GM21576 (cell line): ENCODE results near the gene MAML3.
A peak's percentile ranks its signal among the peaks of the same experiment; 100 is the strongest.

Experiments
- ATAC-seq: cut with Tn5 transposase; IDR thresholded peaks from one replicate; pipeline ENCODE4 v1.9.1; 2021; ENCODE audit warnings: mild to moderate bottlenecking, moderate library complexity; ENCODE audit not compliant: unreplicated experiment

Gene MAML3

GRCh38 chr4:139907001-139907809, 246.8 kb downstream of the MAML3 start:
- no peak for ATAC-seq

GRCh38 chr4:139905489-139905888, 248.5 kb downstream of the MAML3 start:
- no peak for ATAC-seq

- ATAC-seq: no peak
Measured at GRCh38 chr4:139904406-139904805, 249.6 kb downstream of the MAML3 start.

GRCh38 chr4:139903845-139904244, 250.1 kb downstream of the MAML3 start:
- no peak for ATAC-seq

- ATAC-seq: no peak
Measured at GRCh38 chr4:139902321-139903320, 251.4 kb downstream of the MAML3 start.

GRCh38 chr4:139901531-139902320, 252.3 kb downstream of the MAML3 start:
- ATAC-seq: no peak

- ATAC-seq: no peak
Measured at GRCh38 chr4:139900964-139901376, 253.0 kb downstream of the MAML3 start.

- no peak for ATAC-seq
Measured at GRCh38 chr4:139899346-139899745, 254.6 kb downstream of the MAML3 start.

- peak; percentile 49 for ATAC-seq
Measured at GRCh38 chr4:139898293-139898692, 255.7 kb downstream of the MAML3 start.

GRCh38 chr4:139896091-139896604, 257.8 kb downstream of the MAML3 start:
- ATAC-seq: no peak

- ATAC-seq: no peak
Measured at GRCh38 chr4:139893801-139894200, 260.2 kb downstream of the MAML3 start.

GRCh38 chr4:139892973-139893736, 260.8 kb downstream of the MAML3 start:
- ATAC-seq: no peak

- ATAC-seq: no peak
Measured at GRCh38 chr4:139890816-139891215, 263.2 kb downstream of the MAML3 start.

- no peak for ATAC-seq
Measured at GRCh38 chr4:139889901-139890300, 264.1 kb downstream of the MAML3 start.

GRCh38 chr4:139889264-139889663, 264.7 kb downstream of the MAML3 start:
- ATAC-seq: no peak

- no peak for ATAC-seq
Measured at GRCh38 chr4:139887962-139888735, 265.8 kb downstream of the MAML3 start.

GRCh38 chr4:139887376-139887802, 266.6 kb downstream of the MAML3 start:
- ATAC-seq: no peak

GRCh38 chr4:139886798-139887197, 267.2 kb downstream of the MAML3 start:
- ATAC-seq: no peak

- no peak for ATAC-seq
Measured at GRCh38 chr4:139884438-139884837, 269.5 kb downstream of the MAML3 start.
